Middle frontal gyrus (tissue), 1 donor: ENCODE data around the gene SNRPE.
A peak's percentile ranks its signal among the peaks of the same experiment; 100 is the strongest.
"Not testable (repeated sequence)": the region's sequence is repeated elsewhere in the genome, so short reads cannot be mapped to it uniquely, and the experiment has no call there.

Source experiments
- DNase-seq: peaks from one replicate; pipeline ENCODE4 v3.0.0-alpha.2; 2015; ENCODE audit warnings: low spot score; ENCODE audit errors: extremely low spot score

Gene SNRPE

DNA sequence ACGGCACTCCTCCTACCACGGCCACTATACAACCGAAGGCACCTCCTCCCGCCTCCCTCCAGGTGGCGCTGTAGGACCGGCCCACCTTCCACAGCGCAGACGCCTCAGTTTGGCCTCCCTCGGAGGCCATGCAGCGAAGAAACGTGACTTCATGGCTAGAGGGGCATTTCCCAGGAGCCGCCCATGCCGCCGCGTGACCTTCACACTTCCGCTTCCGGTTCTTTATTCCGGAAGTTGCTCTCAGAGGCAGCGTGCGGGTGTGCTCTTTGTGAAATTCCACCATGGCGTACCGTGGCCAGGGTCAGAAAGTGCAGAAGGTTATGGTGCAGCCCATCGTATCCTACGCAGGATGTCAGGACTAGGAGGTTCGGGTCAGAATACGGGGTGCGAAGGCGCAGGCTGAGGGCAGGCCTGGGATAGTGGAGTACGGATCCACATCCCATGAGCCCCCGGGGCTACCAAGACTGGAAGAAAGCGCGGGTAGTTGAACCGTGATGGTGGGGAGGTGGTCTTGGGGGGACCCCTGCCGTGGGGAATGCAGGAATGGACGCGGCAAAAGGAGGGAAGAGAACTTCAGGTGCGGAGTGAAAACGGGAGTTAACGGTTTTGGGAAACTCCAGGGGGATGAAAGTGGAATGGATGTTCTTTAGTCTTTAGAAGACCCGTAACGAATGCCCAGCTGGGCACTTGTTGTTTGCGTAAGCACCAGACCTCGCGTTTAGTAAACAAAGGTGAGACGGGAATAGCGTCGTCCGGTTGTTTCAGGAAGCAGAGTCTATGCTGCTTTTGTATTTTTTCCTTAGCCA is at the start of gene SNRPE:
SNRPE (plus strand) TSS at position 221 of the 806 bp plus-strand sequence; CDS start at position 282, 61 bp downstream.
- peak; percentile 99 for DNase-seq

DNA sequence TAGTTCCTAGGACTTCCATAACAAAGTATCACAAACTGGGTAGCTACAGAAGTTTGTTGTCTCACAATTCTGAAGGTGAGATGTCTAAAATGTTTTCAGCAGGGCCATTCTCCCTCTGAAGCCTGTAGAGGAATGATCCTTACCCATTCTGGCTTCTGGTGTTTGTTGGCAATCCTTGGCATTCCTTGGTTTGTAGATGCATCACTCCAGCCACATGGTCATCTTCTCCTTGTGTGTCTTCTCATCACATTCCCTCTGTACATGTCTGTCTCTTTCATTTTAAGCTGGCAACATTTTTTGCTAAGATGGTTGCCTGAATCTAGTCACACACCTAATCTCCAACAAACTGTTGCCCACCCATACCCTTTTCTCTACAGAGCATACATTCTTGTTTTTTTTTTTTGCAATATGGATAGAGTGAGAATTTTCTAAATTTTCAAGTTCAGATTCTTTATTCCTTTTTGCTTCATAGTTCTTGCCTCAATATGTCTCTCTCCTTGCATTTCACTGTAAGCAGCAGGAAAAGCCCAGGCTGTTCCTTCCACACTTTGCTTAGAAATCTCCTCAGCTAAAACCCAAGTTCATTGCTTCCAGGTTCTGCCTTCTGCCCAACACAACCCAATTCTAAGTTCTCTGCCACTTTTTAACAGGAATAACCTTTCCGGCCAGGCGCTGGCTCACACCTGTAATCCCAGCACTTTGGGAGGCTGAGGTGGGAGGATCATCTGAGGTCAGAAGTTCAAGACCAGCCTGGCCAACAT is 47.6 kb upstream of the SNRPE start:
- no peak for DNase-seq

DNA sequence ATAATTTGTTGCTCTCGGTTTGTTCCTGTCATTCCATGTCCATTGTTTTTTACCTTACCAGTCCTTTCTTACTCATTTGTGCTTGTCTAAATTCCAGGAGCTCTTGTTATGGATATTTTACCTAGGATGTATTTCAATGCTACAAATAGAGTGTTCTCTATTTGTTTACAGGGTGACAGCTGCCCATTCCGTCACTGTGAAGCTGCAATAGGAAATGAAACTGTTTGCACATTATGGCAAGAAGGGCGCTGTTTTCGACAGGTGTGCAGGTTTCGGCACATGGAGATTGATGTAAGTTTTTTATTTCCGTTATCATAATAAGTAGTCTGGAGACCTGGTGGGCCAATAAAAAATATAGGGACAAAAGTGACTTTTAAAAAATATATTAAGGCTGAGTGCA is 43.0 kb upstream of the SNRPE start:
- no peak for DNase-seq

DNA sequence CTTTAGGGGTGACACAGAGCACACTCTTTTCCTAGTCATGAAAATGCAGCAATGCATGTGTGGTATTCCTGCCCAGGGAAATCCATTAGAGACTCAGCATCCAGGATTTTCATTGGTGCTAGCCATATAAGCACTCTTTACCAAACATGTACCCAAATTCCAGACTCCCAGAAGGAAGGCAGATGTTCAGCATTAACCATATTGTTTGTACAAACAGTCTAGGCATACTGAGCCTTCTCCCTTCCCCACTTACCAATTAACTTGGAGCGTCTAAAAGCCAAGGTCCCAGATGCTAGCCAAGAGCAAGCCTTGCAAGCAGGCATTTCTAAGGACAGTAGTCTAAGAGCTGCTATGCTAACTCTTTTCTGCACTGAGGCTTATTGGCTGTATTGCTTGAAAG is 38.1 kb upstream of the SNRPE start:
- no peak for DNase-seq

DNA sequence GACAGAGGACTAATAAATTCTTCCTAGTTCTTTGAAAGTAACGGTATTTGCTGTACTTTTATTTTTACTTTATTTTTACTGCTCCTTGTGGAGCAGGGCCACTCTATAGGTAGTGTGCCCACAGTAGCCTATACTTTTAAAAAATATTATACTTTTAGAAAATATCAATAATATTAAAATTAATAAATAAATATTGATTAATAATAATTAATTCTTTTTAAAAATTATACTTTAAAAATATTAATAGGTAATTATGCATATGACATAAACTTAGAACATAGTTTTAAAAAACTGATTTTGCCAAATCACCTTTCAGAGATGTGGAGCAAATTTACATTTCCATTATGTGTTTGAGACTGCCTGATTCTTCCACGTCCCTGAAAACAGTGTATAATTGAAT is 35.2 kb upstream of the SNRPE start:
- no peak for DNase-seq

DNA sequence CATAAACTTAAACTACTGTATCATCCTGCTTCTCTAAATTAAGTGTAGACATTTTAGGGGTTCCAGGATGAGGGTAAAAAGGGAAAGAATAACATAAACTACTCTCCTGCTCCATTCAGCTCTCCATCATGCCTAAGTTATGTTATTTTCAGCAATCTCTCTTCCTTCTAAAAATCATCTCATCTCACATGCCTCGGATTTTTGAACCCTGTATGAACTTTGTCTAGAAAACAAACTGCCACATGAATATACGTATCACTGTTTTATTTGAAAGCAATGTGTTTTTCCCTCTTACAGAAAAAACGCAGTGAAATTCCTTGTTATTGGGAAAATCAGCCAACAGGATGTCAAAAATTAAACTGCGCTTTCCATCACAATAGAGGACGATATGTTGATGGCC is 33.4 kb upstream of the SNRPE start:
- DNase-seq = no peak

DNA sequence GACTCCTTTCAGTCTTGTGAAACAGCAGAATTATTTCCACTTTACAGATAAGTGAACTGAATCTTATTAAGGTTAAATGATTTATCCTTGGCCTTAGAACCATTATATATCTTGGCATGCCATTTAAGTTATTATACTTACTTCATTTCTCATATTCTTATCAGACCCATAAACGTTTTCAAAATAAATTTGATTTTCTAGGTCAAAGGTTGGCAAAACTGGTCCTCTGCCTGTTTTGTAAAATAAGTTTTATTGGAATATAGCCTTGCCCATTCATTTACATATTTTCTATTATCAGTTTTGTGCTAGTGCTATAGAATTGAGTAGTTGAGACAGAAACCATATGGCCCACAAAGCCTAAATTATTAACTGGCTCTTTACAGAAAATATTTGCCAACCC is 32.9 kb upstream of the SNRPE start:
- no peak for DNase-seq

DNA sequence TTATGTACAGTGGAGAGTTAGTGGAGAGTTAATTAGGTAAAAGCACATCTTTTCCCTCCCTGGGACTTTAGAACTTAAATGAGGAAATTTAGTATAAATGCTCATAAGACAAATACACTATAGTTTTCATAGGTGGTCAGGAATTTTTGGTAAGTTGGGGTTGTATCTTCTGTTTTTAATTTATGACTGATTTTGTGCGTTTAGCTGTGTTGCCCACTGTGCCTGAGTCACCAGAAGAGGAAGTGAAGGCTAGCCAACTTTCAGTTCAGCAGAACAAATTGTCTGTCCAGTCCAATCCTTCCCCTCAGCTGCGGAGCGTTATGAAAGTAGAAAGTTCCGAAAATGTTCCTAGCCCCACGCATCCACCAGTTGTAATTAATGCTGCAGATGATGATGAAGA is 32.2 kb upstream of the SNRPE start:
- DNase-seq = not testable (repeated sequence)

DNA sequence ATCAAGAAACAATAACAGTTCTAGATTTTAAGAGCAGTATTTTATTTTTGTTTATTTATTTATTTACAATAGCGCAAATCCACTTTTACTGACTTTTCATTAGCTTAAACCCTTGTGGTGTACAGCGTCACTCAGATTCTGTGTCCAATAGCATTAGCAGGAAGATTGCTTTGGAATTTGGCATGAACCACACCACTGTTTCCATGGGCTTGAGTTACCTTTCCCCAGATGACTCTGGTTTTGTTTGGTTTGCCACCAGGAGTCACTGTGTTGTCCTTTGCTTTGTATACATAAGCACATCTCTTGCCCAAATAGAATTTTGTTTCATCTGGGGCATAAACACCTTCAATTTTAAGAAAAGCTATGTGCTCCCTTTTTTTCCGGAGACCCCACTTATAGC is 25.9 kb upstream of the SNRPE start:
- DNase-seq = no peak

DNA sequence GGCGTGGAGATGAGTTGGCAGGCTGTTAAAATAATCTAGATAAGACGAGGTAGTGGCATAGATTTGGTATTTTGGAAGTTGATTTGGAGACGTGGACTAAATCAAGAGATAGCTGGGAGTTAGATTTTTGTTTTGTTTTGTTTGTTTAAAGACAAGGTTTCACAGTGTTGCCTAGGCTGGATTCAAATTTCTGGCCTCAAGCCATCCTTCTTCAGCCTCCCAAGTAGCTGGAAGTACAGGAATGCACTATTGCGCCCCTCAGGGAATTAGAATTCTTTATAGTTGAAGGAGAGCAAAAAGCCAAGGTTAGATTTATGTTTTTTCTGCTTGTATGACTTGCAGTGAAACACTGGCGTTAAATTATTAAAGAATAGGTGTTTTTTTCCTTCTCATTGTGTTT is 22.3 kb upstream of the SNRPE start:
- DNase-seq = no peak

DNA sequence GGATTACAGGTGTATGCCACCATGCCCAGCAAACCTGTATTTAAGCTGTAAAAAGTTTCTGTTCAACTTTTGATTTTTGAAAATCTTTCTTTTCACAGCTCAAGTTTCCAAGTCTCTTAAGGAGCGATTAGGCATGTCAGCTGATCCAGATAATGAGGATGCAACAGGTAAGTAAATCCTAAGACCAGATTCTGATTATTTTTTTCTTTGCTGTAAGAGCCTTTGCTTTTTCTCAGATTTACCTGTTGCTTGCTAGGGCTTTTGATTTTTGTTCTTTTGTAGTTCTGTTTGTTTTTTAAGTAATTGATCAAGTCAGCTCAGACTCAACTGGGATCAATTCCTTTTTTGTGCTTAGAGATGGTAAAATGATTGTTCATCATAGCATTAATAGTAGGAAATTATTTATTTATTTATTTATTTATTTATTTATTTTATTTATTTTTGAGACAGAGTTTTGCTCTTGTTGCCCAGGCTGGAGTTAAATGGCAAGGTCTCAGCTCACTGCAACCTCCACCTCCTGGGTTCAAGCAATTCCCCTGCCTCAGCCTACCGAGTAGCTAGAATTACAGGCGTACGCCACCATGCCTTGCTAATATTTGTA is 21.1 kb upstream of the SNRPE start:
- DNase-seq = no peak

DNA sequence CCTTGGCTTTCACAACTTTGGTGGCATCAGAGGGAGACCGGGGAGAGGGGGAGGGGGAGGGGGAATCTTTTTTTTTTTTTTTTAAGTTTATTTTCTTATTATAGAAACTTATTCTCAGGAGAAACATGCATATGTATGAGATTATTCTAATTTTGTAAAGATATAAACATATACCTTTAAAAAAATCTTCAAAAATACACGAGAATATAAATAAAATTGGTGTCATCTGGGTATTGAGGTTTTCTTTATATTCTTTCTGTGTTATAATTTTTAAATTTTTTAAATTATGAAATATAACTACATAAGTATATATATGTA is 18.9 kb upstream of the SNRPE start:
- DNase-seq = no peak

DNA sequence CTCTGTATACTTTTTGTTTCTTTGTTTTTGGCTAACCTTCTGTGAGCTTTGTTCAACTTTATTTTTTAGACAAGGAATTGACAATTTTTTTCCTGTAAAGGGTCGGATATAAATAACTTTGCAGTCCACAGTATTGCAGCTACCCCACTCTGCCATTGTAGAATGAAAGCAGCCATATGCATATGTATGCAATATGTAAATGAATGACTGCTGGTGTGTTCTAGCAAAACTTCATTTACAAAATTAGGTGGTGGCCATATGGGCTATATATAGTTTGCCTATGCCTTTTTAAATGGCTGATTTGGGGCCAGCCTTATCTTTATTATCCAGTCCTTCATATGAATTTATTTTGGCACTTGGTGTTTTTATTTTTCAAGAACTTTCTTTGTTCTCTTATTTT is 18.0 kb upstream of the SNRPE start:
- DNase-seq = no peak

DNA sequence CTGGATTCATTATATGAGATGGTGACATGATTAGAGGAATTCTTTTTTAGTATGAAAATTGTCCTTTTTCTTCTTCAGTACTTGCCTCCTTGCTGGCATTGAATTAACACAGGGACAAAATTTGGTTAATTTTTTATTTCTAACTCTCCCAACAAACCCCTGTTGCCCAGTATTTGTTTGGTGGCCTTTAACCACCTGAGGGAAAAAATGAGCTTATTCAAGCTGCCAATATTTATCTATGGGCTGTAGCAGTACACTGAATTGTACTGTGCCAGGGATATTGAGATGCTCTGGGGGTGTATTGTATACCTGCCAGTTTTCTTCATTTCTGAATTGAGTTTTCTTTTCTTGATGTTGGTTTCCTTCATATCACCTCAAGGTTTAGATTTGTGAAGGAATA is 8.3 kb upstream of the SNRPE start:
- not testable (repeated sequence) for DNase-seq

DNA sequence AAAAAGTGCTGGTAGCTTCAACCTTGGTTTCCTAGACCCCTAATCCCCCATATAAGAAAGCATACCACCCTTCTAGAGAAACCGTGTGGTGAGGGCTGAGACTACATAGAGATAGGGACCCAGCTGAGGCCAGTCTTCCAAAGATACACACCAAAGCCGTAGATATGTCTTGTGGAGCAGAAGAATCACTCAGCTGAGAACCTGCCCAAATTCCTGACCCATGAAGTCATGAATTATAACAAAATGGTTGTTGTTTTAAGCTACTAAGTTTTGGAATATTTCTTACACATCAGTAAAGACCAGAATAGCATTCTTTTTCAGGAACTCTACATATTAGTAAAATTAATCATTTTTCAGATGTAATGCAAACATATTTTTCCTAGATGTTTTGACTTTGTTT is 3.3 kb upstream of the SNRPE start:
- no peak for DNase-seq

DNA sequence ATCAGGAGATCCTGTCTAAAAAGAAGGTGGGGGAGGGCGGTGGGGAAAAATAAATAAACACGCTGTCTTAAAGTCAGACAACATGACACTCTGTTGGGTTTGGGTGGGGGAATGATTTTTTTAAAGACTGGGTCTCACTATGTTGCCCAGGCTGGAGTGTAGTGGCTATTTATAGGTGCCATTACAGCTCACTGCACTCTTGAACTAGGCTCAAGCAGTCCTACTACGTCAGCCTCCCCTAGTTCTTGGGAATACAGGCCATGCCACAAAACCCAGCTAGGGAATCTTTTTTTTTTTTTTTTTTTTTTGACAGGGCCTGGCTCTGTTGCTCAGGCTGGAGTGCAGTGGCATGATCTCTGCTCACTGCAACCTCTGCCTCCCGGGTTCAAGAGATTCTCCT is 2.4 kb upstream of the SNRPE start:
- no peak for DNase-seq

DNA sequence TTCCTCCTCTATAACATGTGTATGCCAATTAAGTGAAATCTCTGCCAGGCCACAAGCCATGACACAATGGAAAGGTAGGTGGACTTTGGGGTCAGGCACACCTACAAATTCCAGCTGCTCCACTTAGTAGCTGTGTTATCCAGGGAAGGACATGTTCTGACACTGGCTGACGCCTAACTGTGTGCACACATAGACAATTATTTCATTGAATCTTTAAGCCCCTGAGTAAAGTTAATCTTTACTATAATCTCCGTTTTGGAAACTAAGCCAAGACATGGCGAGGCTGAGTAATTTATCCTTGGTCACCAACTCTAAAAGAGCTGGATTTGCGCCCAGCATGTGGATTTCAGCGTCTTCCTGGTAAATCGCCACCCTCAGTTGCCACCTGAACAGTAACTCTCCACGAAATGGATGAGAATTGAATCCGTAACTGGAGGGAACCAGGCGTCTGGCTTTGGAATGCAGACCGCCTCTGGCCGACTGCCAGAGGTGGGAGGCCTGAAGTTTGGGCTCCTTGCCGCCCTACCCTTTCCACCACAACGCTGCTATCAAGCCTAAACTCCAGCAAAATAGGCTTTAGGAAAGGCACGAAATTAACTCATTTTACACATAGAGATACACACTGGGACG is 888 bp upstream of the SNRPE start:
- DNase-seq = no peak

DNA sequence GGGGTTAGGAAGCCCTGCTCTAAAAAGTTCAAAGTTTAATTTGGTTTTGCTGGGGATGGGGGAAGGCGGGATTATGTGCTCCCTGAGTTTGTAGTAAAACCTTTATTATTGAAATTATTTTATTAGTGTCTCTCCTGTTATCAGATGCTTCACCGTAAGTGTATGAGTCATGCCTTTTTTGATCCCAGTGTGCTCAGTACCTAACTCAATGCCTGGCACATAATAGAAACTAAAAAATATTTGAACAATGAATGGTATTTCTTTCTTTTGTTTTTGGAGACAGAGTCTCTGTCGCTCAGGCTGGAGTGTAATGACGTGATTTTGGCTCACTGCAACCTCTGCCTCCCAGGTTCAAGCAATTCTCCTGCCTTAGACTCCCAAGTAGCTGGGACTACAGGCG is 6.4 kb downstream of the SNRPE start:
- no peak for DNase-seq

DNA sequence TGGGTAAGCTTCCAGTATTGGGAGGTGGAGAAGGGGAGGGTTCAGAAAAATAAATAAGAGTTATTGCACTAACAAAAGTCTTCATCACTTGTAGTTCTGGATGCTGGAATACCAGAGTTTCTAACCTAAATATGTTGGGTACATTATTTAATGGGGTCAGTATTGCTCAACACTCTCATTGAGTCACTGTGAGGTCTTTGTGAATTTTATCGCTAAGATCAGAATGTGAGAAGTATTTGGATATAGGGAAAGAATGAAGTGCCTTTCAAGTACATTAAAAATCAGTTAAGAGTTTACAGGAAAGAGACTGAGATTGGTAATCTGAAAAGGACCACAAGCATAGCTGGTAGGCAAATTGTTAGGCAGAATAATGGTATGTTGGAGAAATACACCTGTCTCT is 8.8 kb downstream of the SNRPE start:
- DNase-seq = no peak

DNA sequence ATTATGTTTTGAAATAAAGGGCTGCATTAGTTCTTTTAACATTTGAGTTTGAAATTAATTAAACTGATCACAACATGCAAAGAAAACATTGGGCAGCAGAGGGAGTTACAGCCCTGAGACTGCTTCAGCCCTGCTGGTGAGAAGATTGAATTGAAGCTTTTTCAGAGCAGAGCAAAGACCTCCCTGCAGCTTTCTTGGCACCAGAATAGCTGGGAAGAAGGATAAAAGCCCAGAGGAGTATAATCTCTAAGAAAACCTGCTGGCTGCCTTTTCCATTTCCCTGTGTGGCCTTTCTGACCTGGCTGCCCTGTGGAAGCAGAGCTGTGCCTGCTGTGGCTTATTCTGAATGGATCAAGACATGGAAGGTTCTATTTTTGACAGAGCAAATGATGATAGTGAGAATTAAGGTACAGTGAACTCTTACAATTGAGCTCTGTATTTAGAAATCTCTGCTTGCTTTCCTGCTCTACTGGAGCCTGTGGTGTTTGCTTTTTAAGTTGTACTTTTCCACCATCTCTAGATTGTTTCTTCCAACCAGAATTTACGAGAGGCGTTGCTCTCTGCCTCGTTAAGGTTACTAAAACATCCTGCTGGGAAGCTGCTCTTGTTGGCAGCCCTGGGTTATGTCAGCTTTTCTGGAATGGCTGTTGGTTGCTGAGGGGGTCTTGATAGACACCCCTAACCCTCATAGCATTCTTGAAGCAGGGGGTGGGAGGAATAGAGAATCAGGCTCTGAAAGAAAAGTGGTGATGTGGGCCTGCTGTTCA is 9.9 kb downstream of the SNRPE start:
- DNase-seq = peak; percentile 65

DNA sequence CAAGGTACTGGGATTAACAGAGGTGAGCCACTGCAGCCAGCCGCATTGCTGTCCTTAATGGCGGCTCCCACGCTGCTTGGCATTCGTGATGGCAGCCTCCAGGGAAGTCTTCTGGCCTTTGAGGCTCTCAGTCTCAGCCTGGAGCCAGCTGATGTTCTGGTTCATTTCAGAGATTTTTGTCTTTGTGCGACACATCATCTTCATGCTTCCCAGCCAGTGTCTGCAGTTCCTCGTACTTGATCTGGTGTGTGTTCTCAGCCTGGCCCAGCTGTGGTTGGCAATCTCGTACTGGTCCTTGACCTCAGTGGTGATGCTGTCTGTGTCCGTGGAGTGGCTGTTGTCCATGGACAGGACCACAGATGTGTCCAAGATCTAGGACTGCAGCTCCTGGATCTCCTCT is 11.7 kb downstream of the SNRPE start:
- no peak for DNase-seq
